T-cell (primary cell): Measurements from ENCODE around the gene SAFB2. TPM values are rescaled to one million over a fixed set of nuclear protein-coding genes. Genes with fewer than 3 reads are reported as not detected.

ENCODE experiments used
- ATAC-seq, 4 experiments: fragments of 200-7000 bp in 3 of 4; fragments of 150-1000 bp in 1 of 4; cut with Tn5 transposase; replicated peaks in 1 of 4; 1 replicate in 3 of 4; 2 replicates in 1 of 4; pipeline ENCODE4 v1.10.0; 2021; ENCODE audit warnings: moderate library complexity in 3 of 4, mild to moderate bottlenecking in 2 of 4, moderate number of reproducible peaks in 1 of 4
- CTCF ChIA-PET, 2 donors: fragments of 300-600 bp; sonication (Branson Sonifier 250); formaldehyde crosslinking; loops; one replicate each; lab custom pipeline; 2022; ENCODE audit warnings: antibody characterized with exemption in 2 of 2; lab: Charles Lee
- POLR2A ChIA-PET, 2 donors: fragments of 300-600 bp; sonication (Branson Sonifier 250); formaldehyde crosslinking; loops; one replicate each; lab custom pipeline; 2022; ENCODE audit warnings: antibody characterized with exemption in 2 of 2; lab: Charles Lee
- DNase-seq, 35 experiments: peaks; one replicate each; pipeline versions ENCODE4 v3.0.0 to v3.0.0-alpha.2; 2013 to 2023
- H3K27ac ChIP-seq: one replicate; pipeline ENCODE4 v1.5.1; 2013; ENCODE audit warnings: low read length
- H3K27me3 ChIP-seq, 2 experiments: replicated peaks in 1 of 2; 1 replicate in 1 of 2; 2 replicates in 1 of 2; pipeline versions ENCODE4 v1.6.1 to v1.7.0; 2013; ENCODE audit warnings: low read length in 1 of 2, mixed read lengths in 1 of 2; ENCODE audit not compliant: control insufficient read depth in 2 of 2, insufficient read depth in 2 of 2; ENCODE audit errors: extremely low read depth in 1 of 2
- H3K36me3 ChIP-seq, 2 donors: 1 replicate in 1 of 2; 2 replicates in 1 of 2; pipeline versions ENCODE4 v1.6.1 to v1.7.0; 2013; ENCODE audit warnings: low read length in 1 of 2; ENCODE audit not compliant: control insufficient read depth in 2 of 2, insufficient read depth in 1 of 2; ENCODE audit errors: extremely low read depth in 1 of 2
- H3K4me1 ChIP-seq, 2 experiments: 1 replicate in 1 of 2; 2 replicates in 1 of 2; pipeline versions ENCODE4 v1.6.1 to v1.7.0; 2013; ENCODE audit warnings: low read length in 2 of 2, mixed read lengths in 1 of 2; ENCODE audit not compliant: insufficient read depth in 2 of 2, control insufficient read depth in 1 of 2; ENCODE audit errors: extremely low read depth in 1 of 2
- H3K4me3 ChIP-seq, 2 donors: 1 replicate in 1 of 2; 2 replicates in 1 of 2; pipeline versions ENCODE4 v1.5.1 to v1.7.0; 2013; ENCODE audit warnings: mild to moderate bottlenecking in 2 of 2, low read length in 1 of 2, moderate library complexity in 1 of 2; ENCODE audit not compliant: control insufficient read depth in 1 of 2; ENCODE audit errors: extremely low read depth in 1 of 2
- H3K9me3 ChIP-seq: 2 replicates; pipeline ENCODE4 v1.7.0; 2013
- H3K27ac Mint-ChIP-seq, 2 donors: one replicate each; pipeline ENCODE4 v1.8.0; 2020 to 2021; ENCODE audit warnings: mild to moderate bottlenecking in 2 of 2, mixed read lengths in 2 of 2
- H3K27me3 Mint-ChIP-seq, 2 donors: one replicate each; pipeline ENCODE4 v1.8.0; 2021 to 2022; ENCODE audit warnings: mixed read lengths in 2 of 2
- H3K36me3 Mint-ChIP-seq: one replicate; pipeline ENCODE4 v1.8.0; 2021; ENCODE audit warnings: mixed read lengths
- H3K4me1 Mint-ChIP-seq, 3 donors: one replicate each; pipeline ENCODE4 v1.8.0; 2020 to 2022; ENCODE audit warnings: mixed read lengths in 3 of 3, mild to moderate bottlenecking in 1 of 3
- H3K4me3 Mint-ChIP-seq, 3 donors: one replicate each; pipeline ENCODE4 v1.8.0; 2020 to 2022; ENCODE audit warnings: mild to moderate bottlenecking in 3 of 3, mixed read lengths in 3 of 3, moderate library complexity in 3 of 3
- H3K9me3 Mint-ChIP-seq, 3 donors: one replicate each; pipeline ENCODE4 v1.8.0; 2020 to 2022; ENCODE audit warnings: mixed read lengths in 3 of 3
- WGBS: methylation state at CpG from one replicate; pipeline ENCODE4 v1.1.5; 2013; ENCODE audit warnings: missing lambda C conversion rate; ENCODE audit not compliant: insufficient coverage; 5-methylcytosine and 5-hydroxymethylcytosine counted together
- total RNA-seq, 35 experiments: library from RNA in 6 of 35; stranded (reverse) in 6 of 35; fragments of 120-200 nt in 1 of 35; gene quantifications; one replicate each; pipeline versions ENCODE4 v1.2.1 to v1.2.4 and lab custom pipeline; 2013 to 2026

Gene SAFB2
- total RNA-seq, 5 donors from 2014 or later (not counting 1 experiment from before 2014, with no cell fraction given): 222 to 253 (median 237) TPM

DNA sequence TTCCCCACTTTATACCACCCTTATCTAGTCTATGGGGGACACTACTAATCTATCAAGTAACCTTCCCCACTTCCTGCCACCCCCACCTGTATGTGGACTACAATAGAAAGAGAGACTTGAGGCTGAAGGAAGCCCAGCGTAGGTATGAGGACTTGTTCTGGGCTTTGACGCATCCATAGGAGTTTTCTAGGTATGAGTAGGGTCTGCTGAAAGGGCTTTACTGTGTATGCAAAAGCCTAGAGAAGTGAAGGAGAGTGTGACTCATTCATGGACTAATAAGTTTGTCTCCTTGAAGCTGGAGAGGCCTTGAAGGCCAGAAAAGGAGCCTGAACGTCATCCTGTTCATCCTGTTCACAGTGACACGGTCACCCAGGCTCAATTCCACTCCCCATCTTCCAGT, 76.6 kb downstream of the SAFB2 start:
- Histone ChIP-seq H3K4me3 (no peak overlapping the region), H3K36me3 (no peaks in the 10 kb centered on the region), H3K27ac (no peak overlapping the region), H3K9me3 (no peaks in the 10 kb centered on the region), H3K4me1 (no peaks in the 10 kb centered on the region), H3K27me3 (peaks cover 0 to 11% of the 10 kb centered on the region in 2 experiments)
- 75% methylated on average over 2 of the region's 4 CpGs for WGBS
- H3K27ac Mint-ChIP-seq: no peak overlapping the region
- H3K4me1 Mint-ChIP-seq: no peaks in the 10 kb centered on the region
- CTCF ChIA-PET: no interaction called here
- POLR2A ChIA-PET: interaction anchor here in 1 of 2 donors (0.6 kb wide), 1 partner anchor 718 kb away, joined by 4 read pairs; no protein-coding TSS in a partner anchor
- H3K27me3 Mint-ChIP-seq: peaks cover 9 to 17% of the 10 kb centered on the region in 2 donors
- H3K4me3 Mint-ChIP-seq: no peak overlapping the region
- no peaks in the 10 kb centered on the region for H3K36me3 Mint-ChIP-seq
- no peaks in the 10 kb centered on the region for H3K9me3 Mint-ChIP-seq
- DNase-seq: no peak
- ATAC-seq: no peak

GRCh38 chr19:5545051-5545450, 77.5 kb downstream of the SAFB2 start:
- no peaks in the 10 kb centered on the region for H3K4me1 Mint-ChIP-seq
- WGBS: 88% methylated on average over 4 of the region's 5 CpGs
- H3K27me3 Mint-ChIP-seq: peaks cover 8 to 16% of the 10 kb centered on the region in 2 donors
- POLR2A ChIA-PET: no interaction called here
- H3K4me1 ChIP-seq: no peaks in the 10 kb centered on the region
- no peaks in the 10 kb centered on the region for H3K9me3 Mint-ChIP-seq
- no peak overlapping the region for H3K27ac Mint-ChIP-seq
- no peaks in the 10 kb centered on the region for H3K36me3 ChIP-seq
- H3K9me3 ChIP-seq: no peaks in the 10 kb centered on the region
- no peak overlapping the region for H3K27ac ChIP-seq
- CTCF ChIA-PET: no interaction called here
- ATAC-seq (no peak), DNase-seq (no peak)
- no peak overlapping the region for H3K4me3 ChIP-seq
- H3K36me3 Mint-ChIP-seq: no peaks in the 10 kb centered on the region
- H3K27me3 ChIP-seq: peaks cover 0 to 19% of the 10 kb centered on the region in 2 experiments
- H3K4me3 Mint-ChIP-seq: no peak overlapping the region

- Mint-ChIP-seq H3K36me3 (no peaks in the 10 kb centered on the region), H3K27me3 (peaks cover 11 to 21% of the 10 kb centered on the region in 2 donors), H3K4me1 (no peaks in the 10 kb centered on the region), H3K9me3 (no peaks in the 10 kb centered on the region), H3K27ac (no peak overlapping the region), H3K4me3 (no peak overlapping the region)
- H3K4me3 ChIP-seq: no peak overlapping the region
- no peaks in the 10 kb centered on the region for H3K4me1 ChIP-seq
- no peaks in the 10 kb centered on the region for H3K9me3 ChIP-seq
- ChIA-PET POLR2A (no interaction called here), CTCF (no interaction called here)
- WGBS: 13% methylated on average over 3 of the region's 8 CpGs
- no peaks in the 10 kb centered on the region for H3K36me3 ChIP-seq
- H3K27ac ChIP-seq: no peak overlapping the region
- ATAC-seq (no peak), DNase-seq (no peak)
- peaks cover 0 to 38% of the 10 kb centered on the region in 2 experiments for H3K27me3 ChIP-seq
These were observed 79.9 kb downstream of the SAFB2 start for GRCh38 chr19:5542665-5543064.

GRCh38 chr19:5541456-5541855, 81.1 kb downstream of the SAFB2 start:
- Histone ChIP-seq H3K9me3 (no peaks in the 10 kb centered on the region), H3K27ac (no peak overlapping the region), H3K27me3 (peaks cover 0 to 47% of the 10 kb centered on the region in 2 experiments), H3K4me1 (no peaks in the 10 kb centered on the region), H3K4me3 (no peak overlapping the region), H3K36me3 (no peaks in the 10 kb centered on the region)
- ATAC-seq (no peak), DNase-seq (no peak)
- WGBS: 92% methylated on average over 2 of the region's 7 CpGs
- H3K36me3 Mint-ChIP-seq: no peaks in the 10 kb centered on the region
- no peaks in the 10 kb centered on the region for H3K4me1 Mint-ChIP-seq
- no peak overlapping the region for H3K27ac Mint-ChIP-seq
- H3K27me3 Mint-ChIP-seq: peaks cover 13 to 26% of the 10 kb centered on the region in 2 donors
- ChIA-PET POLR2A (no interaction called here), CTCF (no interaction called here)
- H3K4me3 Mint-ChIP-seq: no peak overlapping the region
- no peaks in the 10 kb centered on the region for H3K9me3 Mint-ChIP-seq

- Histone ChIP-seq H3K4me3 (no peak overlapping the region), H3K4me1 (no peaks in the 10 kb centered on the region), H3K36me3 (no peaks in the 10 kb centered on the region), H3K27me3 (peaks cover 0 to 57% of the 10 kb centered on the region in 2 experiments), H3K27ac (no peak overlapping the region), H3K9me3 (no peaks in the 10 kb centered on the region)
- H3K36me3 Mint-ChIP-seq: peaks cover under 1% of the 10 kb centered on the region
- DNase-seq: no peak
- no peak overlapping the region for H3K27ac Mint-ChIP-seq
- no peak for ATAC-seq
- no peak overlapping the region for H3K4me3 Mint-ChIP-seq
- H3K4me1 Mint-ChIP-seq: peaks cover 0 to 3% (median 0%) of the 10 kb centered on the region in 3 donors
- H3K27me3 Mint-ChIP-seq: peaks cover 16 to 35% of the 10 kb centered on the region in 2 donors
- CTCF ChIA-PET: interaction anchor here in 1 of 2 donors (0.6 kb wide), 1 partner anchor 315 kb away, joined by 6 read pairs; no protein-coding TSS in a partner anchor
- peaks cover under 1 to 1% (median under 1%) of the 10 kb centered on the region in 3 donors for H3K9me3 Mint-ChIP-seq
- 83% methylated on average over 10 of the region's 10 CpGs for WGBS
- POLR2A ChIA-PET: no interaction called here
These were observed 82.4 kb downstream of the SAFB2 start for GRCh38 chr19:5540208-5540607.

GRCh38 chr19:5537870-5538269, 84.7 kb downstream of the SAFB2 start:
- no peak overlapping the region for H3K27ac Mint-ChIP-seq
- no peak overlapping the region for H3K4me3 Mint-ChIP-seq
- DNase-seq (no peak), ATAC-seq (no peak)
- Histone ChIP-seq H3K4me1 (no peaks in the 10 kb centered on the region), H3K27me3 (peaks cover 0 to 75% of the 10 kb centered on the region in 2 experiments), H3K36me3 (no peaks in the 10 kb centered on the region), H3K27ac (no peak overlapping the region), H3K4me3 (no peak overlapping the region), H3K9me3 (no peaks in the 10 kb centered on the region)
- peaks cover 9% of the 10 kb centered on the region for H3K36me3 Mint-ChIP-seq
- H3K27me3 Mint-ChIP-seq: peaks cover 24 to 42% of the 10 kb centered on the region in 2 donors
- peaks cover 4 to 12% (median 9%) of the 10 kb centered on the region in 3 donors for H3K9me3 Mint-ChIP-seq
- ChIA-PET CTCF (no interaction called here), POLR2A (no interaction called here)
- H3K4me1 Mint-ChIP-seq: peaks cover 0 to 3% (median 0%) of the 10 kb centered on the region in 3 donors
- 61% methylated on average over 9 of the region's 12 CpGs for WGBS
